Astrocyte (in vitro differentiated cells and primary cell): Measurements from ENCODE around the gene B4GALT5. TPM values are rescaled to one million over a fixed set of nuclear protein-coding genes. Genes with fewer than 3 reads are reported as not detected.

ENCODE experiments used
- DNase-seq: peaks from one replicate; pipeline ENCODE4 v3.0.0-alpha.2; 2010; ENCODE audit warnings: low read depth
- FAIRE-seq: peaks from 2 replicates; lab custom pipeline; 2011; peaks lifted over from hg19 to GRCh38; lab: Jason Lieb, UNC
- H2AFZ ChIP-seq: 2 replicates; pipeline ENCODE4 v1.6.0; 2012; ENCODE audit warnings: low read depth, low read length, inconsistent platforms
- H3K27ac ChIP-seq: 2 replicates; pipeline ENCODE4 v1.5.1; 2011; ENCODE audit warnings: low read depth, low read length, inconsistent platforms
- H3K27me3 ChIP-seq: 2 replicates; pipeline ENCODE4 v1.6.0; 2011; ENCODE audit warnings: low read length, inconsistent platforms; ENCODE audit not compliant: insufficient read depth
- H3K36me3 ChIP-seq: 2 replicates; pipeline ENCODE4 v1.5.1; 2011; ENCODE audit warnings: low read length, inconsistent platforms; ENCODE audit not compliant: insufficient read depth
- H3K4me1 ChIP-seq: 2 replicates; pipeline ENCODE4 v1.5.1; 2011; ENCODE audit warnings: low read length, inconsistent platforms; ENCODE audit not compliant: insufficient read depth
- H3K4me2 ChIP-seq: 2 replicates; pipeline ENCODE4 v1.6.0; 2012; ENCODE audit warnings: low read length, inconsistent platforms
- H3K4me3 ChIP-seq: 2 replicates; pipeline ENCODE4 v1.5.1; 2011; ENCODE audit warnings: low read depth, mild to moderate bottlenecking, low read length, inconsistent platforms; ENCODE audit not compliant: insufficient read depth
- H3K79me2 ChIP-seq: 2 replicates; pipeline ENCODE4 v1.6.0; 2012; ENCODE audit warnings: mild to moderate bottlenecking, low read length, inconsistent platforms; ENCODE audit not compliant: insufficient read depth
- H3K9ac ChIP-seq: 2 replicates; pipeline ENCODE4 v1.6.0; 2012; ENCODE audit warnings: mild to moderate bottlenecking, low read length, inconsistent platforms
- H3K9me3 ChIP-seq: 2 replicates; pipeline ENCODE4 v1.5.1; 2012; ENCODE audit warnings: low read depth, mild to moderate bottlenecking, low read length, inconsistent platforms; ENCODE audit not compliant: insufficient read depth
- H4K20me1 ChIP-seq: 2 replicates; pipeline ENCODE4 v1.6.0; 2012; ENCODE audit warnings: low read length, inconsistent platforms; ENCODE audit not compliant: insufficient read depth
- H3K27ac Mint-ChIP-seq: one replicate; pipeline ENCODE4 v1.8.0; 2021; ENCODE audit warnings: mild to moderate bottlenecking, mixed read lengths; ENCODE audit not compliant: unreplicated experiment
- H3K27me3 Mint-ChIP-seq: one replicate; pipeline ENCODE4 v1.8.0; 2021; ENCODE audit warnings: low read depth, mixed read lengths; ENCODE audit not compliant: unreplicated experiment
- H3K36me3 Mint-ChIP-seq: one replicate; pipeline ENCODE4 v1.8.0; 2021; ENCODE audit warnings: low read depth, mixed read lengths; ENCODE audit not compliant: unreplicated experiment
- H3K4me1 Mint-ChIP-seq: one replicate; pipeline ENCODE4 v1.8.0; 2021; ENCODE audit warnings: low read depth, mixed read lengths; ENCODE audit not compliant: unreplicated experiment
- H3K4me3 Mint-ChIP-seq: one replicate; pipeline ENCODE4 v1.8.0; 2021; ENCODE audit warnings: mild to moderate bottlenecking, moderate library complexity, mixed read lengths; ENCODE audit not compliant: unreplicated experiment
- H3K9me3 Mint-ChIP-seq: one replicate; pipeline ENCODE4 v1.8.0; 2021; ENCODE audit warnings: mild to moderate bottlenecking, mixed read lengths; ENCODE audit not compliant: unreplicated experiment
- CTCF ChIP-seq: IDR thresholded peaks from 2 replicates; pipeline ENCODE4 v1.5.1; 2011; ENCODE audit warnings: low read depth, mild to moderate bottlenecking, inconsistent platforms, low read length, moderate library complexity; ENCODE audit not compliant: insufficient read depth
- EZH2 ChIP-seq: IDR thresholded peaks from 2 replicates; pipeline ENCODE4 v1.6.1; 2012; ENCODE audit warnings: mild to moderate bottlenecking, low read length, inconsistent platforms; ENCODE audit not compliant: insufficient read depth
- total RNA-seq: library from RNA; stranded (reverse); gene quantifications from 2 replicates; pipeline ENCODE4 v1.2.1, GENCODE V29; 2021

B4GALT5 gene
- total RNA-seq, 1 donor from 2014 or later, result 41.9 TPM

DNA sequence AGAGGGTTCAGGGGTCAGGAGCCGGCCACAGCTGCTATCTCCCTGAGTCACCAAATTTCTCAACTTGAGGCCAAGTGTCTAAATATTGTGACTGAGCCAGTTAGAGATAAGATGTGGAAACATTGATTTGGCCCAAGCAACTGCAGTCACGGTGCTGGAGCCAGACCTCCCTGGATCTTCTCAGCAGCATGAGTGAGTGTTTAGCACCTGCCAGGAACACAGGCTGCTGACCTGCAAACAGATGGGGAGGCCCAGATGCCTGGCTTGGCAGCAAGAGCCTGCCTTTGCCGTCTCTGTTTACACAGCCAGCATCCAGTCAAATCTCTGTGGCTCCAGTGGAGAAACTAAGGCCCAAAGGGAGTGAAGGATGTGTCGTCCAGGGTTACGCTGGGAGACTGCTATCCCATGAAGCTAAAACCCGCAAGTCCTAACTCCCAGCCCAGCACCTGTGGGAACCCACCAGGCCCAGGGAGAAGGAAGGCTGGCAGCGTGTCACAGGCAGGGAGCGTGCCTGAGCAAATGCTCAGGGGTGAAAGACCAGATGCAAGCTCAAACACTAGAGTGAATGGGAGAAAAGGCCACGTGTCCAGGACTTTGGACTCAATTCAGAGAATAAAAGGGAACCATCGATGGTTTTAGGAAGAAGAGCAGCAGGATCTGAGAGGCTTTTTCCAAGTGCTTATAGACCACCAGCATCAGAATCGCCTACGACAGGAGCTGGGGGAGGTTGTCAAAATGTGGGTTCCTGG lies 129.8 kb downstream of the B4GALT5 start:
- H3K4me2 ChIP-seq, result peak overlapping the region; percentile 23
- H3K79me2 ChIP-seq, result no peaks in the 10 kb centered on the region
- H3K4me1 ChIP-seq, result peaks cover 26% of the 10 kb centered on the region
- TF ChIP-seq CTCF (no peak), EZH2 (no peak)
- no peaks in the 10 kb centered on the region for H3K36me3 Mint-ChIP-seq
- H3K36me3 ChIP-seq, result no peaks in the 10 kb centered on the region
- peak overlapping the region; percentile 24 for H3K27ac ChIP-seq
- H2AFZ ChIP-seq, result no peak overlapping the region
- no peaks in the 10 kb centered on the region for H4K20me1 ChIP-seq
- H3K4me3 Mint-ChIP-seq, result no peak overlapping the region
- peaks cover 6% of the 10 kb centered on the region for H3K27me3 ChIP-seq
- peaks cover 37% of the 10 kb centered on the region for H3K27me3 Mint-ChIP-seq
- peak overlapping the region; percentile 18 for H3K9ac ChIP-seq
- DNase-seq (peak; percentile 99), FAIRE-seq (no peak)
- no peaks in the 10 kb centered on the region for H3K4me1 Mint-ChIP-seq
- peaks cover 8% of the 10 kb centered on the region for H3K9me3 ChIP-seq
- no peak overlapping the region for H3K4me3 ChIP-seq
- H3K27ac Mint-ChIP-seq, result no peak overlapping the region
- no peaks in the 10 kb centered on the region for H3K9me3 Mint-ChIP-seq

DNA sequence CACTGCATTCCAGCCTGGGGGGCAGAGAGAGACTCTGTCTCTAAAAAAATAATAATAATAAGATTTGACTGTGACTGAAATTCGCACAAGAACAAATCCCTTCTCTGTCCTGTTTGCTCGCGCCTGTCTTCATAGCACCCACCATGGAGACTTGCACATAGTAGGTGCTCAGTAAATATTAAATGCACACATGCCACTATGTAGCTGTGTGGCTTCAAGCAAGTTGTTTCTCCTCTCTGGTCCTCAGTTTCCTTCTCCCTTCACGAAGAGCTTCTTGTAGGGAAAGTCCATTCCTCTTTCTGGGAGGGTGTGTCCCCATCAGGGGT lies 130.4 kb downstream of the B4GALT5 start:
- no peaks in the 10 kb centered on the region for H3K36me3 ChIP-seq
- H3K36me3 Mint-ChIP-seq, result no peaks in the 10 kb centered on the region
- H3K4me2 ChIP-seq, result no peak overlapping the region
- DNase-seq, result no peak
- peaks cover 8% of the 10 kb centered on the region for H3K9me3 ChIP-seq
- peaks cover 35% of the 10 kb centered on the region for H3K27me3 Mint-ChIP-seq
- no peak overlapping the region for H3K4me3 ChIP-seq
- peaks cover 26% of the 10 kb centered on the region for H3K4me1 ChIP-seq
- H3K27ac ChIP-seq, result no peak overlapping the region
- no peak for FAIRE-seq
- no peak overlapping the region for H2AFZ ChIP-seq
- H3K27me3 ChIP-seq, result peaks cover 6% of the 10 kb centered on the region
- H3K9ac ChIP-seq, result no peak overlapping the region
- H3K4me1 Mint-ChIP-seq, result no peaks in the 10 kb centered on the region
- no peak overlapping the region for H3K4me3 Mint-ChIP-seq
- H4K20me1 ChIP-seq, result no peaks in the 10 kb centered on the region
- TF ChIP-seq EZH2 (no peak), CTCF (no peak)
- H3K27ac Mint-ChIP-seq, result no peak overlapping the region
- no peaks in the 10 kb centered on the region for H3K9me3 Mint-ChIP-seq
- H3K79me2 ChIP-seq, result no peaks in the 10 kb centered on the region

Other genes with a start within 250 kb of the B4GALT5 start
- 0.38 and 0.48 TPM in 2 replicates for gene KCNB1, start 231.2 kb downstream of the B4GALT5 start, total RNA-seq
- gene PTGIS, start 145.7 kb downstream of the B4GALT5 start, total RNA-seq, result 1.9 and 3.1 TPM in 2 replicates
- 6.2 and 6.9 TPM in 2 replicates for gene SLC9A8, start 99.0 kb upstream of the B4GALT5 start, total RNA-seq
- gene SPATA2, start 201.7 kb upstream of the B4GALT5 start, total RNA-seq, result 7.2 and 7.3 TPM in 2 replicates
- 59.4 and 62.7 TPM in 2 replicates for gene RNF114, start 222.5 kb upstream of the B4GALT5 start, total RNA-seq